Esophagus squamous epithelium (tissue), 4 donors: ENCODE results near the gene ARHGAP11A.

Experiments
- CTCF ChIP-seq, 6 experiments: fragments of 450-650 bp in 4 of 6; fragments of 200-600 bp in 2 of 6; sonication (generic) in 2 of 6; IDR thresholded peaks; one replicate each; pipeline ENCODE4 v1.5.1; 2016 to 2019; ENCODE audit warnings: antibody characterized with exemption in 6 of 6, mild to moderate bottlenecking in 4 of 6, moderate library complexity in 4 of 6
- POLR2A ChIP-seq, 4 donors: fragments of 450-650 bp; IDR thresholded peaks; one replicate each; pipeline ENCODE4 v1.6.1; 2017; ENCODE audit warnings: antibody characterized with exemption in 4 of 4, mild to moderate bottlenecking in 4 of 4, moderate library complexity in 3 of 4

GRCh38 chr15:32670623-32671022 lies 55.3 kb downstream of the ARHGAP11A start:
- TF ChIP-seq CTCF (IDR thresholded peaks at IDR 0.05) (no peak), POLR2A (IDR thresholded peaks at IDR 0.05) (no peak)
